ENCODE measurements around the gene NR3C2.
"Not testable (repeated sequence)": the region's sequence is repeated elsewhere in the genome, so short reads cannot be mapped to it uniquely, and the experiment has no call there.

NR3C2 gene

GRCh38 chr4:148329751-148330150 lies 112.5 kb downstream of the NR3C2 start:
- no peaks in the 10 kb centered on the region for H3K27me3 ChIP-seq (replicated peaks; ENCODE audit: insufficient read depth, low read length)
- DNase-seq: no peak

GRCh38 chr4:148327683-148328082 lies 114.5 kb downstream of the NR3C2 start:
- no peaks in the 10 kb centered on the region for H3K36me3 ChIP-seq (replicated peaks; ENCODE audit: insufficient read depth, low read length)
- no peak overlapping the region for H3K9ac ChIP-seq (ENCODE audit: low read length)
- H2AFZ ChIP-seq (ENCODE audit: low read length): no peak overlapping the region
- H3K4me3 ChIP-seq (ENCODE audit: low read length): no peak overlapping the region
- no peaks in the 10 kb centered on the region for H4K20me1 ChIP-seq (ENCODE audit: insufficient read depth, low read length)
- no peaks in the 10 kb centered on the region for H3K9me2 ChIP-seq (replicated peaks; ENCODE audit: insufficient read depth, low read length)
- no peaks in the 10 kb centered on the region for H3K79me2 ChIP-seq (ENCODE audit: low read length)
- no peak overlapping the region for H3K4me2 ChIP-seq (ENCODE audit: low read depth, low read length)
- DNase-seq: no peak
- TF ChIP-seq EZH2 (optimal IDR thresholded peaks at IDR 0.05; ENCODE audit: low read depth, low read length) (no peak), EZH2phosphoT487 (IDR thresholded peaks at IDR 0.05; ENCODE audit: low read length) (no peak)
- TF ChIP-seq, protein P1, sequence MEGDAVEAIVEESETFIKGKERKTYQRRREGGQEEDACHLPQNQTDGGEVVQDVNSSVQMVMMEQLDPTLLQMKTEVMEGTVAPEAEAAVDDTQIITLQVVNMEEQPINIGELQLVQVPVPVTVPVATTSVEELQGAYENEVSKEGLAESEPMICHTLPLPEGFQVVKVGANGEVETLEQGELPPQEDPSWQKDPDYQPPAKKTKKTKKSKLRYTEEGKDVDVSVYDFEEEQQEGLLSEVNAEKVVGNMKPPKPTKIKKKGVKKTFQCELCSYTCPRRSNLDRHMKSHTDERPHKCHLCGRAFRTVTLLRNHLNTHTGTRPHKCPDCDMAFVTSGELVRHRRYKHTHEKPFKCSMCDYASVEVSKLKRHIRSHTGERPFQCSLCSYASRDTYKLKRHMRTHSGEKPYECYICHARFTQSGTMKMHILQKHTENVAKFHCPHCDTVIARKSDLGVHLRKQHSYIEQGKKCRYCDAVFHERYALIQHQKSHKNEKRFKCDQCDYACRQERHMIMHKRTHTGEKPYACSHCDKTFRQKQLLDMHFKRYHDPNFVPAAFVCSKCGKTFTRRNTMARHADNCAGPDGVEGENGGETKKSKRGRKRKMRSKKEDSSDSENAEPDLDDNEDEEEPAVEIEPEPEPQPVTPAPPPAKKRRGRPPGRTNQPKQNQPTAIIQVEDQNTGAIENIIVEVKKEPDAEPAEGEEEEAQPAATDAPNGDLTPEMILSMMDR (IDR thresholded peaks at IDR 0.05; ENCODE audit: low read length): no peak
- H3K27ac ChIP-seq (ENCODE audit: low read length): no peak overlapping the region
- H3F3A ChIP-seq (ENCODE audit: insufficient read depth, low read length): no peaks in the 10 kb centered on the region
- no peaks in the 10 kb centered on the region for H3K27me3 ChIP-seq (replicated peaks; ENCODE audit: insufficient read depth, low read length)
- H3K4me1 ChIP-seq (ENCODE audit: low read length): no peaks in the 10 kb centered on the region
- H3K9me3 ChIP-seq (replicated peaks; ENCODE audit: insufficient read depth, low read length): no peaks in the 10 kb centered on the region

More at GRCh38 chr4:148329751-148330150, 112.5 kb downstream of the NR3C2 start:
- H3K79me2 ChIP-seq (ENCODE audit: low read length): no peaks in the 10 kb centered on the region
- H3K4me3 ChIP-seq (ENCODE audit: low read length): no peak overlapping the region
- TF ChIP-seq EZH2 (optimal IDR thresholded peaks at IDR 0.05; ENCODE audit: low read depth, low read length) (no peak), EZH2phosphoT487 (IDR thresholded peaks at IDR 0.05; ENCODE audit: low read length) (no peak)
- TF ChIP-seq, protein P1 (IDR thresholded peaks at IDR 0.05; ENCODE audit: low read length): no peak
- H3K4me1 ChIP-seq (ENCODE audit: low read length): no peaks in the 10 kb centered on the region
- H3K9me3 ChIP-seq (replicated peaks; ENCODE audit: insufficient read depth, low read length): no peaks in the 10 kb centered on the region
- H3K36me3 ChIP-seq (replicated peaks; ENCODE audit: insufficient read depth, low read length): no peaks in the 10 kb centered on the region
- H3K9ac ChIP-seq (ENCODE audit: low read length): no peak overlapping the region
- H3K4me2 ChIP-seq (ENCODE audit: low read depth, low read length): no peak overlapping the region
- no peaks in the 10 kb centered on the region for H3K9me2 ChIP-seq (replicated peaks; ENCODE audit: insufficient read depth, low read length)
- no peaks in the 10 kb centered on the region for H4K20me1 ChIP-seq (ENCODE audit: insufficient read depth, low read length)
- H2AFZ ChIP-seq (ENCODE audit: low read length): no peak overlapping the region
- H3F3A ChIP-seq (ENCODE audit: insufficient read depth, low read length): no peaks in the 10 kb centered on the region
- H3K27ac ChIP-seq (ENCODE audit: low read length): no peak overlapping the region

- not testable (repeated sequence) for H3K4me3 ChIP-seq (ENCODE audit: low read length); H3K27ac ChIP-seq (ENCODE audit: low read length); H3K9me2 ChIP-seq (replicated peaks; ENCODE audit: insufficient read depth, low read length); H2AFZ ChIP-seq (ENCODE audit: low read length); H3K4me1 ChIP-seq (ENCODE audit: low read length); H4K20me1 ChIP-seq (ENCODE audit: insufficient read depth, low read length); H3K4me2 ChIP-seq (ENCODE audit: low read depth, low read length); H3K27me3 ChIP-seq (replicated peaks; ENCODE audit: insufficient read depth, low read length); H3K9ac ChIP-seq (ENCODE audit: low read length); DNase-seq; H3K79me2 ChIP-seq (ENCODE audit: low read length); H3K36me3 ChIP-seq (replicated peaks; ENCODE audit: insufficient read depth, low read length); H3K9me3 ChIP-seq (replicated peaks; ENCODE audit: insufficient read depth, low read length); H3F3A ChIP-seq (ENCODE audit: insufficient read depth, low read length)
These were observed 118.9 kb downstream of the NR3C2 start for GRCh38 chr4:148323316-148323715.

- Histone ChIP-seq H3K9me2 (replicated peaks; ENCODE audit: insufficient read depth, low read length) (no peaks in the 10 kb centered on the region), H3K27me3 (replicated peaks; ENCODE audit: insufficient read depth, low read length) (no peaks in the 10 kb centered on the region), H3K4me3 (ENCODE audit: low read length) (no peak overlapping the region), H3K79me2 (ENCODE audit: low read length) (no peaks in the 10 kb centered on the region), H3K9ac (ENCODE audit: low read length) (no peak overlapping the region), H4K20me1 (ENCODE audit: insufficient read depth, low read length) (no peaks in the 10 kb centered on the region), H3K9me3 (replicated peaks; ENCODE audit: insufficient read depth, low read length) (no peaks in the 10 kb centered on the region), H3K4me1 (ENCODE audit: low read length) (no peaks in the 10 kb centered on the region), H3F3A (ENCODE audit: insufficient read depth, low read length) (no peaks in the 10 kb centered on the region), H3K27ac (ENCODE audit: low read length) (no peak overlapping the region), H2AFZ (ENCODE audit: low read length) (no peak overlapping the region), H3K36me3 (replicated peaks; ENCODE audit: insufficient read depth, low read length) (no peaks in the 10 kb centered on the region), H3K4me2 (ENCODE audit: low read depth, low read length) (no peak overlapping the region)
- no peak for TF ChIP-seq EZH2 (optimal IDR thresholded peaks at IDR 0.05; ENCODE audit: low read depth, low read length)
- TF ChIP-seq, protein P1 (IDR thresholded peaks at IDR 0.05; ENCODE audit: low read length): no peak
- no peak for TF ChIP-seq EZH2phosphoT487 (IDR thresholded peaks at IDR 0.05; ENCODE audit: low read length)
- no peak for DNase-seq
These were observed 127.2 kb downstream of the NR3C2 start for GRCh38 chr4:148315049-148315448.
